CD4-positive, CD25-positive, alpha-beta regulatory T cell (primary cell): ENCODE results near the gene CTBP2. TPM values are rescaled to one million over a fixed set of nuclear protein-coding genes. Genes with fewer than 3 reads are reported as not detected.
"Not testable (repeated sequence)": the region's sequence is repeated elsewhere in the genome, so short reads cannot be mapped to it uniquely, and the experiment has no call there.

Experiments used
- ATAC-seq, 2 donors: fragments of 150-1000 bp; cut with Tn5 transposase; one replicate each; pipeline ENCODE4 v1.10.0; 2021; ENCODE audit warnings: low read depth in 2 of 2, moderate number of reproducible peaks in 2 of 2, moderate library complexity in 1 of 2
- DNase-seq, 3 donors: peaks; one replicate each; pipeline versions ENCODE4 v3.0.0 to v3.0.0-alpha.2; 2012 to 2022; ENCODE audit warnings: mixed read lengths in 1 of 3
- H3K27ac ChIP-seq: one replicate; pipeline ENCODE4 v1.7.0; 2013; ENCODE audit warnings: mild to moderate bottlenecking, low read length; ENCODE audit not compliant: insufficient read depth, poor library complexity, severe bottlenecking
- H3K27me3 ChIP-seq: one replicate; pipeline ENCODE4 v1.7.0; 2013; ENCODE audit warnings: low read length; ENCODE audit not compliant: control insufficient read depth, insufficient read depth
- H3K36me3 ChIP-seq: one replicate; pipeline ENCODE4 v1.7.0; 2013; ENCODE audit warnings: mild to moderate bottlenecking, low read length, moderate library complexity; ENCODE audit not compliant: control insufficient read depth, insufficient read depth
- H3K4me1 ChIP-seq: 2 replicates; pipeline ENCODE4 v1.7.0; 2013; ENCODE audit warnings: mild to moderate bottlenecking, low read length; ENCODE audit not compliant: insufficient read depth, control insufficient read depth, poor library complexity, severe bottlenecking
- H3K4me3 ChIP-seq: one replicate; pipeline ENCODE4 v1.7.0; 2013; ENCODE audit warnings: low read depth, mild to moderate bottlenecking, low read length, moderate library complexity
- H3K9me3 ChIP-seq, 2 experiments: 1 replicate in 1 of 2; 2 replicates in 1 of 2; pipeline ENCODE4 v1.7.0; 2013; ENCODE audit warnings: low read length in 2 of 2, mild to moderate bottlenecking in 1 of 2, moderate library complexity in 1 of 2; ENCODE audit not compliant: control insufficient read depth in 2 of 2
- H3K27ac Mint-ChIP-seq, 3 donors: one replicate each; pipeline ENCODE4 v1.8.0; 2020 to 2022; ENCODE audit warnings: mild to moderate bottlenecking in 3 of 3, mixed read lengths in 3 of 3, moderate library complexity in 2 of 3
- H3K27me3 Mint-ChIP-seq: one replicate; pipeline ENCODE4 v1.8.0; 2022; ENCODE audit warnings: mild to moderate bottlenecking, mixed read lengths
- H3K36me3 Mint-ChIP-seq: one replicate; pipeline ENCODE4 v1.8.0; 2020; ENCODE audit warnings: mixed read lengths
- H3K4me1 Mint-ChIP-seq, 4 donors: one replicate each; pipeline ENCODE4 v1.8.0; 2020 to 2022; ENCODE audit warnings: mixed read lengths in 4 of 4, mild to moderate bottlenecking in 1 of 4
- H3K4me3 Mint-ChIP-seq, 4 donors: one replicate each; pipeline ENCODE4 v1.8.0; 2020 to 2022; ENCODE audit warnings: mild to moderate bottlenecking in 4 of 4, mixed read lengths in 4 of 4, moderate library complexity in 3 of 4
- H3K9me3 Mint-ChIP-seq, 7 donors: one replicate each; pipeline ENCODE4 v1.8.0; 2020 to 2022; ENCODE audit warnings: mixed read lengths in 7 of 7, mild to moderate bottlenecking in 3 of 7, moderate library complexity in 2 of 7
- polyA plus RNA-seq, 4 donors: library from polyadenylated mRNA; unstranded; fragments of 300-500 nt; fragmentation: Illumina TruSeq; gene quantifications; one replicate each; pipeline ENCODE4 v1.2.3, GENCODE V29; 2021
- total RNA-seq: library from RNA; stranded (reverse); gene quantifications from one replicate; pipeline ENCODE4 v1.2.3, GENCODE V29; 2022

The CTBP2 gene
- total and polyA plus RNA-seq, 5 donors from 2014 or later = 0.10 to 0.49 (median 0.13) TPM; not detected in 2

DNA sequence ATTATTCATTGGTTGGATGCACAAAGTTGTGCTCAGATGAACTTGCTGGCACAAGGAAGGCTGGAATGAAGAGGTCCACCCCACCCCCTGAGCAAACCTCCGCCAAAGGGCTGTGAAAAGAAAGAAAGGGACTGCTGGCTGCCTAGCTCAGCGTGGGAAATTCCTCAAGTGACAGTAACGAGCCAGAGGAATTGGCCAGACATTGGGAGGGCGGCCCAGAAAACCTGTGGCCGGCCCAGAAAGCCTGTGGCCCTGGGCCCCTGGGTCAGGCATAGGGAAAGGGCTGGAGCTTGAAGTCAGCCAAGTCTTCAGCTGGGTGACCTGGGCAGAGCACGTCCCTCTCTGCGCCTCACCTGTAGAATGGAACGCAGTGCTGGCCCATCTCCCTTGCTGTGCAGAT, 30.6 kb upstream of the CTBP2 start:
- H3K36me3 Mint-ChIP-seq = no peaks in the 10 kb centered on the region
- H3K27ac ChIP-seq = no peak overlapping the region
- H3K36me3 ChIP-seq = no peaks in the 10 kb centered on the region
- no peaks in the 10 kb centered on the region for H3K4me1 Mint-ChIP-seq
- no peak overlapping the region for H3K27ac Mint-ChIP-seq
- peaks cover 5% of the 10 kb centered on the region for H3K27me3 Mint-ChIP-seq
- peaks cover 0 to 6% (median 0%) of the 10 kb centered on the region in 7 donors for H3K9me3 Mint-ChIP-seq
- no peak overlapping the region for H3K4me3 ChIP-seq
- H3K27me3 ChIP-seq = no peaks in the 10 kb centered on the region
- H3K9me3 ChIP-seq = no peaks in the 10 kb centered on the region
- no peak overlapping the region for H3K4me3 Mint-ChIP-seq
- DNase-seq = no peak
- H3K4me1 ChIP-seq = no peaks in the 10 kb centered on the region
- no peak for ATAC-seq

DNA sequence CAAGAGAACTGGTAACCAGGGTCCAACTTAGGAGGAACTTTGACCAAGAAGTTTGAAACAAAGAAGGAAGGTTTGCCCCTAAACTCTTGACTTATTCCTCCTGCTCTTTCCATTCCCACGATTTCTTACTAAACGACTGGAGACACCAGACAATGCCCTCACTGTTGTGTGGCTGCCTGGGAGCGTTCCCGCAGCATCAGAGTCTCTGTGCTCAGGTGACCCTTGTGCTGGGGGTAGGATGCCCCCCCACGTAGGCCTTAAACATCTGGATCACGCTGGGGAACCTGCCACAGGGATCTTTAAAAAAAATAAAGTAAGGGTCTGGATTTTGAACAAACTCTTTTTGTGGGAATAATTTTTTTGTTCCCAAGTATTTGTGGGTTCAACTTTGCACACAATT, 30.1 kb upstream of the CTBP2 start:
- no peak for DNase-seq
- peaks cover 0 to 6% (median 0%) of the 10 kb centered on the region in 7 donors for H3K9me3 Mint-ChIP-seq
- Histone ChIP-seq H3K4me1 (no peaks in the 10 kb centered on the region), H3K27me3 (no peaks in the 10 kb centered on the region), H3K9me3 (no peaks in the 10 kb centered on the region), H3K27ac (no peak overlapping the region), H3K36me3 (no peaks in the 10 kb centered on the region), H3K4me3 (no peak overlapping the region)
- no peak for ATAC-seq
- no peak overlapping the region for H3K27ac Mint-ChIP-seq
- H3K4me3 Mint-ChIP-seq = no peak overlapping the region
- H3K4me1 Mint-ChIP-seq = no peaks in the 10 kb centered on the region
- peaks cover 5% of the 10 kb centered on the region for H3K27me3 Mint-ChIP-seq
- H3K36me3 Mint-ChIP-seq = no peaks in the 10 kb centered on the region

DNA sequence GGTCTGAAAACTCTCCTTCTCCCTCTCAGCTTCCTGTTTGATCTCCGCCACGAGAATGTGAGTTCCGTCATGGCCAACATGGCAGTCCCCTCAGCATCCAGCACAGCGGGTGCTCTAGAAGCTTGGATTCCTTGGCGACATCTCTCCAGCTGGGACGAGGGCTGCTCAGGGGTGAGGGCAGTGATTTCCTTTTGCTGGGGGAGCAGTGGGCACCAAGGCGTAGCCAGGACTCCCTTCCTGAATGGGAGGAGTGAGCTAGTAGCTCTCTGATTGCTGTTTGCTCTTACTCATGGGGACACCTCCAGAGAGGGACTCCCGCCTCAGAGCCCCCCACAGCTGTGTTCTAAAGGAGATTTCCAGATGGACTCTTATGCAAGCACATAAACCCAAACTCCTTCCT, 28.8 kb upstream of the CTBP2 start:
- no peaks in the 10 kb centered on the region for H3K4me1 Mint-ChIP-seq
- peaks cover 5% of the 10 kb centered on the region for H3K27me3 Mint-ChIP-seq
- H3K9me3 Mint-ChIP-seq = peaks cover 0 to 6% (median 0%) of the 10 kb centered on the region in 7 donors
- no peak overlapping the region for H3K4me3 Mint-ChIP-seq
- no peak overlapping the region for H3K27ac Mint-ChIP-seq
- no peaks in the 10 kb centered on the region for H3K36me3 Mint-ChIP-seq
- no peak for ATAC-seq
- Histone ChIP-seq H3K4me1 (no peaks in the 10 kb centered on the region), H3K27ac (no peak overlapping the region), H3K36me3 (no peaks in the 10 kb centered on the region), H3K27me3 (no peaks in the 10 kb centered on the region), H3K4me3 (no peak overlapping the region), H3K9me3 (no peaks in the 10 kb centered on the region)
- no peak for DNase-seq

DNA sequence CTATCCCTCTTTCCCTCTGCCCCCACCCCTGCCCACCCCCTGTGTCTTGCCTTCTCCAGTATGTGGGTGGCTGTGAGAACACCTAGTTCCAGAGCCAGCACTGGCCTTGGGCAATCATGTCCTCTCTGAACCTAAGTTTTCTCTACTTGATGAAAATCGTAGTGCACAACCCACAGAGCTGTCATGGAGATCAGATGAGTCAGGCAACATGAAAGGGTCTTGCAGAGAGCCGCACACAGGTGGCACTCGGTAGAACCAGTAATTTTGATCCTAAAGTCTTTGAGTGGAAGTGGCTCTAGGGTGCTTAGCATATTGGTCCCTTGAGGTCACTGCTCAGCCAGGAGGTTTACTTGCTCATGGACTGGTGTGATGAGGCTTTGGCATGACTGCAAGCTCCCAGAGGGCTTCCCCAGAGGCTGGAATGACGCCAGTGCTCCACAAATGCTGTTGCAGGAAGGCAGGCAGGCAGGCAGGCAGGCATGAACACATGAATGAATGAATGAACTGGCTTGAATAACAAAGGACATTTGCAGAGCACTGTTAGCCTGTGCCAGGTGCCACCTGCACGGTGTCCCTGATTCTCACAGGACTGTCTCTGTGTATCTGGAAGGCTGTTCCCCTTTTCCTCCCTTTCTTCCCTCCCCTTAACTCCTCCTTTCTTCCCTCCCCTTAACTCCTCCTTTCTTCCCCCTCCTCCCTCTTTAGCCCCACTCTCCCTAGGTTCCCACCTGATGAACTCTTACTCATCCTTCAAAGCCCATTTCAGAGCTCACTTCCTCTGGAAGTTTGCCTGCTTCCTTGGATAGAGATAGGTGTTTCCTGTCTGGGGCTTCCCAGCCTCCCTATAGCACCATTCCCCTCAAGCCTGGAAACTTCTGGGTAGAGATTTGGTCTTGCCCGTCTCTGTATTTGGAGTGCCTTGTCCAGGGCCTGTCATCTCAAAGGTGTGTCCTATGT, 27.2 kb upstream of the CTBP2 start:
- Mint-ChIP-seq H3K27me3 (peaks cover 5% of the 10 kb centered on the region), H3K27ac (no peak overlapping the region), H3K36me3 (no peaks in the 10 kb centered on the region), H3K4me1 (no peaks in the 10 kb centered on the region), H3K9me3 (peaks cover 0 to 6% (median 0%) of the 10 kb centered on the region in 7 donors), H3K4me3 (no peak overlapping the region)
- H3K9me3 ChIP-seq = no peaks in the 10 kb centered on the region
- no peak overlapping the region for H3K4me3 ChIP-seq
- no peak overlapping the region for H3K27ac ChIP-seq
- no peak for ATAC-seq
- H3K36me3 ChIP-seq = no peaks in the 10 kb centered on the region
- H3K27me3 ChIP-seq = no peaks in the 10 kb centered on the region
- no peak for DNase-seq
- H3K4me1 ChIP-seq = no peaks in the 10 kb centered on the region

DNA sequence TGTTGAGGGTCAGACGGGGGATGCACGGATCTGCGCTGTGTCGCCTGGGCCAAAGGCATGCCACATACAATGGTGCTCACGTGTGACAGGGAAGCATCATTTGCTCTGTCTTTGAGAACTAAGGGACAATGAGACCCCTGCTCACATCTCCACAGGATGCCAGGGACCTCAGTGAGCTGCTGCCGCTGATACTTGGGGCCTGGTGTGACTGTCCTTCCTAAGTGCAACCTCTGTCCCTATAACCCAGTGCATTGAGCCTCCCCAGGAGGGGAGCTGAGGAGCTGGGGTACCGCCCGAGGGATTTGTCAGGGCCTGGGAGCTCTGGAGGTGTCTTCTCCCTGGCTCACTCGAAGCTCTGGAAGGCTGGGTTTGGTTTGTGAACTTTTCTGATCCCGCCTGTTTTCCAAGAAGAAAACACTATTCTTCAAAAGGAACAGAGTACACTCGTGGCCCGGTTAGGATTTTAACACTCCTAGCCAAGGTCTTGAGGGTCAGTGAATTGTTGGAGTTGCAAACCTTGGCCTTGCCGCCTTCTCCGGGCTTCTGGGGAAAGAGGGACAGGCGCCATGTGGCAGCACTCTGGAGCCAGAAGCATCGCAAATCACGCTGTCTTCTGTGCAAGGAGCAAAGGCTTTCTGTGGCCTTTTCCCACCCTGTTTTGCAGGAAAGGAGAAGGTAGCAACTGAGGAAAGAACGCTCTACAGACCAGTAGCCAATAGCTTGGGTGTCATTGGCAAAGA, 26.2 kb upstream of the CTBP2 start:
- no peak overlapping the region for H3K4me3 Mint-ChIP-seq
- DNase-seq = no peak
- H3K27ac ChIP-seq = no peak overlapping the region
- no peaks in the 10 kb centered on the region for H3K4me1 Mint-ChIP-seq
- no peaks in the 10 kb centered on the region for H3K4me1 ChIP-seq
- H3K27me3 ChIP-seq = no peaks in the 10 kb centered on the region
- peaks cover 5% of the 10 kb centered on the region for H3K27me3 Mint-ChIP-seq
- peaks cover 0 to 8% (median 0%) of the 10 kb centered on the region in 7 donors for H3K9me3 Mint-ChIP-seq
- no peak for ATAC-seq
- H3K9me3 ChIP-seq = no peaks in the 10 kb centered on the region
- H3K4me3 ChIP-seq = no peak overlapping the region
- no peak overlapping the region for H3K27ac Mint-ChIP-seq
- no peaks in the 10 kb centered on the region for H3K36me3 ChIP-seq
- H3K36me3 Mint-ChIP-seq = no peaks in the 10 kb centered on the region

DNA sequence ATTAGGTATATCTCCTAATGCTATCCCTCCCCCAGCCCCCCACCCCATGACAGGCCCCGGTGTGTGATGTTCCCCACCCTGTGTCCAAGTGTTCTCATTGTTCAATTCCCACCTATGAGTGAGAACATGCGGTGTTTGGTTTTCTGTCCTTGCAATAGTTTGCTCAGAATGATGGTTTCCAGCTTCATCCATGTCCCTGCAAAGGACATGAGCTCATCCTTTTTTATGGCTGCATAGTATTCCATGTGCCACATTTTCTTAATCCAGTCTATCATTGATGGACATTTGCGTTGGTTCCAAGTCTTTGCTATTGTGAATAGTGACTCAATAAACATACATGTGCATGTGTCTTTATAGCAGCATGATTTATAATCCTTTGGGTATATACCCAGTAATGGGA, 18.7 kb upstream of the CTBP2 start:
- H3K4me1 ChIP-seq, H3K4me3 ChIP-seq, H3K27ac ChIP-seq, DNase-seq, H3K36me3 Mint-ChIP-seq, H3K27ac Mint-ChIP-seq, H3K4me3 Mint-ChIP-seq, H3K27me3 Mint-ChIP-seq, H3K9me3 ChIP-seq, H3K4me1 Mint-ChIP-seq, H3K27me3 ChIP-seq, H3K36me3 ChIP-seq, ATAC-seq: not testable (repeated sequence)
- H3K9me3 Mint-ChIP-seq = peaks cover 0 to 18% (median 8%) of the 10 kb centered on the region in 7 donors

DNA sequence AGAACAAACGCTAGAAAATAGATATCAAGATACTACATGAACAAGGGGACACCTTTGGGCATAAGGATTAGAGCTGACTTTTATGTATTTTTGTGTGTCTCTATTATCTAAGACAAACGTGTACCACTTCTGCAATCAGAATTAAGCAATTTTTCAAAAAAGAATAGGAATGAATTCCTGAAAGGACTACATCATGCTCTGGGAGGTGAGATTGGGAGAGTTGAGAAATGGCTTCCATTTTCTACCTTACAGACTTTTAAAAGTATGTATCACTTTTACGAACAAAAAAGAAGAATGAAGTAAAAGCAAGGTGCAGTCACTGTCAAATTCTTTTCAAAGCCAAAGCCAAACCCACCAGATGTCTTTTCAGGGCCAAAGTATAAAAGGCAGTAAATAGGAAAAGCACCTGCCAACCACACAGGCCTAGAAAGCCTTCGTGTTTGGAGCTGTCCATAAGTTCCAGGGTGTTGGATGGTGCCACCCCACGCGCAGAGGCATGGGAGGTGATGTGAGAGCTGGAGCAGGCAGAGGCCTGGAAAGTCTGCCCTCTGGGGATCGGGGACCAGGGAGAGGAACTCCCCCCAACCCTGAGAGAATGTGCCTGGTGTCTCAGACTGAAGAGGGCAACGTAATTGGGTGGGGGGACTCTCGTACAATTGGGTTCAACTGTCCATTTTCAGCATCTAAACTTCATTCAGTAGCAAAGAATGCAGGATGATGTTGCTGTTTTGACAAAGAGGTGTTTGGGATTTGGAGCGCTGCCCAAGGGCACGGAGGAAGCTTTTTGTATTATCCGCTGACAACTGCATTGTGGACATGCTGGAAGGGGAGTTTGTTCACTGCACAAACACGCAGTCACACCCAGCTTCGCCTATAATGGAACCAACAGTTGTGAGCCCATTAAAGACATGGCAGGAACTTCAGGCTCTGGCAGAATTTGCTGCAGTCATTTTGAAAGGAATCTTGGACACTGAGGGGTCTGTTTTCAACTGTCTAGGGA, 17.6 kb upstream of the CTBP2 start:
- Mint-ChIP-seq H3K27ac (no peak overlapping the region), H3K27me3 (peaks cover 5% of the 10 kb centered on the region), H3K36me3 (peaks cover 3% of the 10 kb centered on the region), H3K4me3 (no peak overlapping the region), H3K9me3 (peaks cover 0 to 19% (median 8%) of the 10 kb centered on the region in 7 donors), H3K4me1 (no peaks in the 10 kb centered on the region)
- Histone ChIP-seq H3K9me3 (no peaks in the 10 kb centered on the region), H3K27me3 (peaks cover 2% of the 10 kb centered on the region), H3K4me1 (no peaks in the 10 kb centered on the region), H3K27ac (no peak overlapping the region), H3K36me3 (no peaks in the 10 kb centered on the region), H3K4me3 (no peak overlapping the region)
- DNase-seq (no peak), ATAC-seq (no peak)
